Measurements from ENCODE around the gene RPS15A.
"Not testable (repeated sequence)": the region's sequence is repeated elsewhere in the genome, so short reads cannot be mapped to it uniquely, and the experiment has no call there.

The RPS15A gene

GRCh38 chr16:18776334-18776733 lies 13.8 kb downstream of the RPS15A start:
- not testable (repeated sequence) for H3K9me3 ChIP-seq (ENCODE audit: insufficient read depth, low read depth, low read length); H3K36me3 ChIP-seq (ENCODE audit: insufficient read depth, low read length); H3K9ac ChIP-seq (ENCODE audit: low read depth, low read length); H3K4me3 ChIP-seq (ENCODE audit: low read length); H3K4me1 ChIP-seq (ENCODE audit: insufficient read depth, low read length); H3K27ac ChIP-seq (ENCODE audit: low read depth, low read length); H3K27me3 ChIP-seq (ENCODE audit: insufficient read depth, low read length)
- 73% methylated on average over 5 of the region's 5 CpGs for WGBS

GRCh38 chr16:18774651-18775050 lies 15.5 kb downstream of the RPS15A start:
- H3K27me3 ChIP-seq (ENCODE audit: insufficient read depth, low read length); H3K9ac ChIP-seq (ENCODE audit: low read depth, low read length); H3K36me3 ChIP-seq (ENCODE audit: insufficient read depth, low read length); H3K4me1 ChIP-seq (ENCODE audit: insufficient read depth, low read length); H3K9me3 ChIP-seq (ENCODE audit: insufficient read depth, low read depth, low read length); H3K4me3 ChIP-seq (ENCODE audit: low read length); H3K27ac ChIP-seq (ENCODE audit: low read depth, low read length): not testable (repeated sequence)
- WGBS, result 94% methylated on average over 4 of the region's 4 CpGs

DNA sequence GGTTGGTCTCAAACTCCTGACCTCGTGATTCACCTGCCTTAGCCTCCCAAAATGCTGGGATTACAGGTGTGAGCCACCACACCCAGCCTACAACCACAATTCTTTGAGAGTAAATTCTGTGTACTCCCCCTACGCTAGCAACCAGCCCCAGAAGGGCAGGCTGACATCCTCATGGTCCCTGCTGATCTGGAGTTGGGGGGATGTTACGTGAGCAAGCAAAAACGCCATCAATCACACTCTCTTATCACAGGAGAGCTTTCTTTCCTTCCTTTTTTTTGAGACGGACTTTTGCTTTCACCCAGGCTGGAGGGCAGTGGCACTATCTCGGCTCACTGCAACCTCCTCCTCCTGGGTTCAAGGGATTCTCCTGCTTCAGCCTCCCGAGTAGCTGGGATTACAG lies 18.0 kb downstream of the RPS15A start:
- WGBS, result 93% methylated on average over 7 of the region's 7 CpGs
- H3K4me3 ChIP-seq (ENCODE audit: low read length); H3K27ac ChIP-seq (ENCODE audit: low read depth, low read length); H3K36me3 ChIP-seq (ENCODE audit: insufficient read depth, low read length); H3K27me3 ChIP-seq (ENCODE audit: insufficient read depth, low read length); H3K9me3 ChIP-seq (ENCODE audit: insufficient read depth, low read depth, low read length); H3K4me1 ChIP-seq (ENCODE audit: insufficient read depth, low read length); H3K9ac ChIP-seq (ENCODE audit: low read depth, low read length): not testable (repeated sequence)

DNA sequence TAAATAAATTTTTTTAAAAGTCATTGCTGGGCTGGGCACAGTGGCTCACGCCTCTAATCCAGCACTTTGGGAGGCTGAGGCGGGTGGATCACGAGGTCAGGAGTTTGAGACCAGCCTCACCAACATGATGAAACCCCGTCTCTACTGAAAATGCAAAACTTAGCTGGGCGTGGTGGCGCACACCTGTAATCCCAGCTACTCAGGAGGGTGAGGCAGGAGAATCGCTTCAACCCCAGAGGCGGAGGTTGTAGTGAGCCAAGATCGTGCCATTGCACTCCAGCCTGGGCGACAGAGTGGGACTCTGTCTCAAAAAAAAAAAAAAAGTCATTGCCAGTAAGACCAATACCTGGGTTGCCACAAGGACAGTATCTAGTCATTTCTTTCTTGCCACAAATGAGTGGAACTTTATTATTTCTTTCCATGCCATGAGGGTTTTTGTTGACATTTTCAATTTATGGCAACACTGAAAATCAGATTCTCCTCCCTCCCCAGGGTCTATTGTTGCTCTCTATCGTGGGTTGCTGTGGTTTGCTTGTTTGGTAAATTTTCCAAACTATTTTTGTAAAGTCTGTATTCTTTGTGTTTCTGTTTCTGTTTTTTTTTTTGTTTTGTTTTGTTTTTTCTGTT lies 19.7 kb downstream of the RPS15A start:
- not testable (repeated sequence) for H3K9ac ChIP-seq (ENCODE audit: low read depth, low read length); H3K9me3 ChIP-seq (ENCODE audit: insufficient read depth, low read depth, low read length); H3K27ac ChIP-seq (ENCODE audit: low read depth, low read length); H3K36me3 ChIP-seq (ENCODE audit: insufficient read depth, low read length); H3K27me3 ChIP-seq (ENCODE audit: insufficient read depth, low read length); H3K4me3 ChIP-seq (ENCODE audit: low read length); H3K4me1 ChIP-seq (ENCODE audit: insufficient read depth, low read length)
- WGBS, result 96% methylated on average over 11 of the region's 11 CpGs

GRCh38 chr16:18767217-18767616 lies 22.9 kb downstream of the RPS15A start:
- not testable (repeated sequence) for H3K9ac ChIP-seq (ENCODE audit: low read depth, low read length); H3K4me3 ChIP-seq (ENCODE audit: low read length); H3K9me3 ChIP-seq (ENCODE audit: insufficient read depth, low read depth, low read length); H3K27ac ChIP-seq (ENCODE audit: low read depth, low read length); H3K4me1 ChIP-seq (ENCODE audit: insufficient read depth, low read length); H3K36me3 ChIP-seq (ENCODE audit: insufficient read depth, low read length); H3K27me3 ChIP-seq (ENCODE audit: insufficient read depth, low read length)
- WGBS, result 92% methylated on average over 4 of the region's 7 CpGs

GRCh38 chr16:18762713-18763112 lies 27.4 kb downstream of the RPS15A start:
- H3K4me3 ChIP-seq (ENCODE audit: low read length); H3K36me3 ChIP-seq (ENCODE audit: insufficient read depth, low read length); H3K9me3 ChIP-seq (ENCODE audit: insufficient read depth, low read depth, low read length); H3K27ac ChIP-seq (ENCODE audit: low read depth, low read length); H3K27me3 ChIP-seq (ENCODE audit: insufficient read depth, low read length); H3K4me1 ChIP-seq (ENCODE audit: insufficient read depth, low read length); H3K9ac ChIP-seq (ENCODE audit: low read depth, low read length): not testable (repeated sequence)
- WGBS, result 57% methylated on average over 2 of the region's 5 CpGs

- not testable (repeated sequence) for H3K9me3 ChIP-seq (ENCODE audit: insufficient read depth, low read depth, low read length); H3K36me3 ChIP-seq (ENCODE audit: insufficient read depth, low read length); H3K4me1 ChIP-seq (ENCODE audit: insufficient read depth, low read length); H3K27me3 ChIP-seq (ENCODE audit: insufficient read depth, low read length); H3K27ac ChIP-seq (ENCODE audit: low read depth, low read length); H3K9ac ChIP-seq (ENCODE audit: low read depth, low read length)
- H3K4me3 ChIP-seq (ENCODE audit: low read length), result peak overlapping the region; percentile 41
- 24% methylated on average over 12 of the region's 21 CpGs for WGBS
Observed at GRCh38 chr16:18759598-18760520, 30.3 kb downstream of the RPS15A start.

DNA sequence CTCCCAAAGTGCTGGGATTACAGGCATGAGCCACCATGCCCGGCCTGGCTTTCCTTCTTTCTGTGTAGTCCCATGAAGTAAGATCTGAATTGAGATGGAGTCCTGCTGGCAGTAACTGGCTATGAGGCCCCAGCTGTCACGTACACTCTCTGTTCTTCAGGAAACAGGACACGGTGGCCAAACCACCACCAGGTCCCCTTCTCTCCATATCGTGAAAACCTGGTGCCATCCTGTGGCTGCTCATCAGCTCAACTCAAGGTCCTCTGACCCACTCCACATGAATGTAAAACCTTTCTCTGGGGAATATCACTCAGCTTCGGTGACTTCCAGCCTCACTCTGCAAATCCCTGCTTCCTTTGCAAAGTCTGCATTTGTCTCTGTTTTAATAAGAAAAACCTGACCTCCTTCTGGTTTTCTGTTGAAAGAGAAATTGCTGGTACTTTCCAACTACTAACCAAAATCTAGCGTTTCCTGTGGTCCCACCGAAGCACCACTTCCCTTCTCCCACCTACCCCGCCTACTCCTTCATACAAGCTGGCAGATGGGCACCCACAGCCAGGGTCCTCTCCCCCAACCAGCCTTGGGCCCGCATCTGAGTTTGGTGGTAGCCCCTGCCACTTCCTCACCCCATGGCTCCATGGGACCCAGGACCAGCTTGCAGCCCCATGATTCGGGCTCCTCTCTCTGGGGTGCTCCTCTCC lies 32.0 kb downstream of the RPS15A start:
- not testable (repeated sequence) for H3K27ac ChIP-seq (ENCODE audit: low read depth, low read length); H3K4me1 ChIP-seq (ENCODE audit: insufficient read depth, low read length); H3K9ac ChIP-seq (ENCODE audit: low read depth, low read length); H3K4me3 ChIP-seq (ENCODE audit: low read length); H3K9me3 ChIP-seq (ENCODE audit: insufficient read depth, low read depth, low read length); H3K27me3 ChIP-seq (ENCODE audit: insufficient read depth, low read length); H3K36me3 ChIP-seq (ENCODE audit: insufficient read depth, low read length)
- WGBS, result no CpG with 5 or more reads among the region's 10 CpGs

- 94% methylated on average over 9 of the region's 9 CpGs for WGBS
- not testable (repeated sequence) for H3K27me3 ChIP-seq (ENCODE audit: insufficient read depth, low read length); H3K4me1 ChIP-seq (ENCODE audit: insufficient read depth, low read length); H3K36me3 ChIP-seq (ENCODE audit: insufficient read depth, low read length); H3K9ac ChIP-seq (ENCODE audit: low read depth, low read length); H3K27ac ChIP-seq (ENCODE audit: low read depth, low read length); H3K9me3 ChIP-seq (ENCODE audit: insufficient read depth, low read depth, low read length); H3K4me3 ChIP-seq (ENCODE audit: low read length)
Observed at GRCh38 chr16:18756639-18757038, 33.5 kb downstream of the RPS15A start.

GRCh38 chr16:18742870-18743269 lies 47.3 kb downstream of the RPS15A start:
- WGBS, result no CpG with 5 or more reads among the region's 8 CpGs
- not testable (repeated sequence) for H3K27ac ChIP-seq (ENCODE audit: low read depth, low read length); H3K9ac ChIP-seq (ENCODE audit: low read depth, low read length); H3K4me3 ChIP-seq (ENCODE audit: low read length); H3K4me1 ChIP-seq (ENCODE audit: insufficient read depth, low read length); H3K27me3 ChIP-seq (ENCODE audit: insufficient read depth, low read length); H3K36me3 ChIP-seq (ENCODE audit: insufficient read depth, low read length); H3K9me3 ChIP-seq (ENCODE audit: insufficient read depth, low read depth, low read length)

DNA sequence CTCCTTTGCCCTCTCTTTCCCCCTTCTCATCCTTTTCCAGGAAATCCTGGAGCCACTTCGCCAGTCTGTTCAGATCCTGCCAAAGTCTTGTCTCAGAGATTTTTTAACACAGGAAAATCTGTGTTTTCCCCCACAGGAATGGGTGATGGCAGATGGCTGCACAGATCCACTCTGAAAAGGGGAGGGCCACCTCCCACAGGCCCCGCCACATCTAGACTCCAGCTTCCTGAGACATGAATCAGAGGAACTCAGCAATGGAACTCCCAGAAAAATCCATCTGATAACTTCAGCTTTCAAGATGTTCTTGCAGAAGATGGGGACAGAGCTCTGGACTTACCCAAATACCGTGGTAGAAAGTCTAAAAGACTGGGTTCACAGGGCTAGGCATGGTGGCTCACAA lies 50.1 kb downstream of the RPS15A start:
- H3K4me1 ChIP-seq (ENCODE audit: insufficient read depth, low read length); H3K9me3 ChIP-seq (ENCODE audit: insufficient read depth, low read depth, low read length); H3K9ac ChIP-seq (ENCODE audit: low read depth, low read length); H3K27ac ChIP-seq (ENCODE audit: low read depth, low read length); H3K27me3 ChIP-seq (ENCODE audit: insufficient read depth, low read length); H3K4me3 ChIP-seq (ENCODE audit: low read length); H3K36me3 ChIP-seq (ENCODE audit: insufficient read depth, low read length): not testable (repeated sequence)
- WGBS, result no CpG with 5 or more reads among the region's 3 CpGs
